GM21619 (cell line): ENCODE data around the gene MVB12B.

Source experiments
- ATAC-seq: cut with Tn5 transposase; IDR thresholded peaks from one replicate; pipeline ENCODE4 v1.9.1; 2021; ENCODE audit not compliant: unreplicated experiment

Gene MVB12B

DNA sequence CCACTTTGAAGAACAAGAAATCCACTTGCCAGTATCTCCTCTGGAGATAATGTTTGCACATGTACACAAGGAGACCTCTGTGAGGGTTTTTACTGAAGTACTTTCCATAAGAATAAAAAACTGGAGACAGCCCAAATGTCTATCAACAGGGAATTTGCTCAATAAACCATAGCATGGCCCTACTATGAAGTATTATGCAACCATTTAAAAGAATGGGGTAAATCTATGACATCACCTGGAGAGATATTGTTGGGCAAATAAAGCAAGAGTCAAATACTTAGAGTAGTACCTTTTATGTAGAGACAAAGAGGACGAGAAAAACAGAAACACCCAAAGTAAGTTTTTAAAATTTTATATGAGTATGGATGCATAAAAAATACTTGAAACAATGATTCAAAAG, 23.9 kb upstream of the MVB12B start:
- no peak for ATAC-seq

DNA sequence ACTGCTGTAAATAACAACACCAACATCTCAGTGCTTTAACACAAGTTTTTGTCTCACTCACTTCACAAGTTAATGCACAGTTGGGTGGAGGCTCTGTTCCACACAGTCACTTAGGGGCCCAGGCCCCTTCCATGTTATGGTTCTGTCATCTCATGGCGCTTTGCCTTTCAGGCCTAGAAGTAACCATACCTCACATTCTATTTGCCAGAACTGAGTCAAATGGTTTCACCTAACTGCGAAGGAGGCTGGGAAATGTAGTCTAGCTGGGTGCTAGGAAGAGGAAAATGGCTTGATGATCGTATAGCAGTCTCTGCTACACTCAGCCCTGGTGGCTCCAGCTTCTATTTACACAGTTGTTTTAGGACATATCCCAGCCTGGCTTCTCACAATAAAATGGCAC, 23.1 kb upstream of the MVB12B start:
- no peak for ATAC-seq

- no peak for ATAC-seq
Observed at GRCh38 chr9:126304207-126304970, 22.2 kb upstream of the MVB12B start.

GRCh38 chr9:126304971-126305320, 21.7 kb upstream of the MVB12B start:
- ATAC-seq = no peak

DNA sequence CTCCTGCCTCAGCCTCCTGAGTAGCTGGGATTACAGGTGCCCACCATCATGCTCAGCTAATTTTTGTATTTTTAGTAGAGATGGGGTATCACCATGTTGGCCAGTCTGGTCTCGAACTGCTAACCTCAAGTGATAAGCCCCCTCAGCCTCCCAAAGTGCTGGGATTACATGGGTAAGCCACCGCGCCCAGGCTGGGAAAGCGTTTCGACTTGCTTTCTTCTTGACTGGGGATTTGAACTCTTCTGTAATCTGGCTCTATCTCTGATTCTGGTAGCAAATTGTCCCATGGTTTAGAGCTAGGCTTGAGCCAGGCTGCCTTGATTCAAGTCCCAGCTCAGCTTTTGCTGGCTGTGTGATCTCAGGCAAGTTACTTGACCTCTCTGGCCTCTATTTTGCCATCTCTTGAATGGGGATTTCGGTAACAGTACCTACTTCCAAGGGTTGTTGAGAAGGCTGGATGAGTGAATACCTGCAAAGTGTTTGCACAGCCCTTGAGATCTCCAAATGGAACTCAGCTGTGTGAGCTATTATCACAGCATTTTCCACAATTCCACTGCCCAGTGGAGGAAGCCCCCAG, 20.5 kb upstream of the MVB12B start:
- ATAC-seq = no peak

- no peak for ATAC-seq
Observed at GRCh38 chr9:126307322-126308061, 19.1 kb upstream of the MVB12B start.

- ATAC-seq = no peak
Observed at GRCh38 chr9:126309427-126310189, 17.0 kb upstream of the MVB12B start.

- ATAC-seq = no peak
Observed at GRCh38 chr9:126312584-126313551, 13.8 kb upstream of the MVB12B start.

- ATAC-seq = no peak
Observed at GRCh38 chr9:126316085-126316655, 10.5 kb upstream of the MVB12B start.

GRCh38 chr9:126317513-126317912, 9.1 kb upstream of the MVB12B start:
- ATAC-seq = no peak

- no peak for ATAC-seq
Observed at GRCh38 chr9:126318858-126319257, 7.8 kb upstream of the MVB12B start.

- ATAC-seq = no peak
Observed at GRCh38 chr9:126319671-126320070, 7.0 kb upstream of the MVB12B start.

- ATAC-seq = no peak
Observed at GRCh38 chr9:126320158-126320922, 6.3 kb upstream of the MVB12B start.

DNA sequence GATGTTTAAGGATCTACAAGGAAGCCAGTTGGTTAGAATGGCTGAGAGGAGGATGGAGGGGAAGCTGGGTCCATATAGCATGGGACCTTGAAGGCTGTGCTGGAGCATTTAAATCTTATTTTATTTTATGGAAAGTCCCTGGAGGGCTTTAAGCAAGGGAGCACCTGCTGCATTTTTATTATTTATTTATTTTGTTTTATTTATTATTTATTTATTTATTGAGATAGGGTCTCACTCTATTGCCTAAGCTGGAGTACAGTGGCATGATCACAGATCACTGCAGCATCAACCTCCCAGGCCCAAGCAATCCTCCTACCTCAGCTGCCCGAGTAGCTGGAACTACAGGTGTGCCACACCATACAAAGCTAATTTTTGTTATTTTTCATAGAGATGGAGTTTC, 4.9 kb upstream of the MVB12B start:
- no peak for ATAC-seq

- no peak for ATAC-seq
Observed at GRCh38 chr9:126325821-126326220, 808 bp upstream of the MVB12B start.

GRCh38 chr9:126327006-126327713, 531 bp downstream of the MVB12B start:
- no peak for ATAC-seq

- no peak for ATAC-seq
Observed at GRCh38 chr9:126327714-126328185, 1.1 kb downstream of the MVB12B start.

DNA sequence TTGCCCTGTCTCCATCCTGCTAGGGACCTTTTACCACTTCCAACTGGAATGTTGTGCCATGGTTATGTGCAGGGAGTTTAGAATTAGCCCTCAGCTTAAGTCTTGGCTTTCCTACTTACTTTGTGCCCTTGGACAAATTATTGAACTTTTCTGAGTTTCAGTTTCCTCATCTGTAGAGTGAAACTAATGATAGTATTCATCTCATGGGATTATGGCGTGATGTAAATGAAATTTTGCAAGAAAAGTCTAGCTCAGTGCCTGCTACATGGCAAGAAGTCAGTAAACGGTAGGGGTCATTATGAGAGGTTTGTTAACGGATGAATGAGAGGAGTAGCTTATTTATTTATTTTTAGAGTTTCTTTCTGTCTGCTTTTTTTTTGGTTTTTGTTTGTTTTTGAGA, 1.8 kb downstream of the MVB12B start:
- no peak for ATAC-seq
